Amniotic epithelial cell (primary cell): Measurements from ENCODE around the gene CCIN.

Source experiments
- DNase-seq: peaks from one replicate; pipeline ENCODE4 v3.0.0-alpha.2; 2010; ENCODE audit warnings: low read depth

The CCIN gene

GRCh38 chr9:36140086-36141084 lies 28.8 kb upstream of the CCIN start:
- DNase-seq: no peak

- no peak for DNase-seq
These were observed 27.9 kb upstream of the CCIN start for GRCh38 chr9:36141288-36141687.

GRCh38 chr9:36141761-36142160 lies 27.4 kb upstream of the CCIN start:
- no peak for DNase-seq

- DNase-seq: no peak
These were observed 26.5 kb upstream of the CCIN start for GRCh38 chr9:36142510-36143244.

- no peak for DNase-seq
These were observed 25.9 kb upstream of the CCIN start for GRCh38 chr9:36143245-36143641.

GRCh38 chr9:36144309-36145232 lies 24.6 kb upstream of the CCIN start:
- no peak for DNase-seq

GRCh38 chr9:36145970-36146369 lies 23.2 kb upstream of the CCIN start:
- DNase-seq: no peak

- DNase-seq: no peak
These were observed 22.5 kb upstream of the CCIN start for GRCh38 chr9:36146651-36147050.

GRCh38 chr9:36147441-36148175 lies 21.6 kb upstream of the CCIN start:
- DNase-seq: no peak

GRCh38 chr9:36148311-36149051 lies 20.7 kb upstream of the CCIN start:
- DNase-seq: peak; percentile 98

GRCh38 chr9:36149197-36149596 lies 20.0 kb upstream of the CCIN start:
- peak; percentile 83 for DNase-seq

GRCh38 chr9:36150574-36151315 lies 18.4 kb upstream of the CCIN start:
- peak; percentile 40 for DNase-seq

GRCh38 chr9:36151316-36152210 lies 17.6 kb upstream of the CCIN start:
- peak; percentile 69 for DNase-seq

GRCh38 chr9:36152741-36153438 lies 16.3 kb upstream of the CCIN start:
- no peak for DNase-seq

- DNase-seq: no peak
These were observed 15.4 kb upstream of the CCIN start for GRCh38 chr9:36153746-36154145.

- peak; percentile 90 for DNase-seq
These were observed 14.7 kb upstream of the CCIN start for GRCh38 chr9:36154331-36154952.

- no peak for DNase-seq
These were observed 13.1 kb upstream of the CCIN start for GRCh38 chr9:36156116-36156515.

GRCh38 chr9:36158122-36158521 lies 11.1 kb upstream of the CCIN start:
- DNase-seq: no peak
